ENCODE measurements around the gene PEAK1.
A peak's percentile ranks its signal among the peaks of the same experiment; 100 is the strongest.

PEAK1 gene

GRCh38 chr15:77417602-77418001 lies 2.3 kb downstream of the PEAK1 start:
- no peak for DNase-seq (ENCODE audit: extremely low read depth, low read depth)
- peak overlapping the region; percentile 71; the same call in 1 of the 2 replicates for H3K4me3 ChIP-seq (replicated peaks; ENCODE audit: low read depth, low read length)
- TF ChIP-seq, protein P1, sequence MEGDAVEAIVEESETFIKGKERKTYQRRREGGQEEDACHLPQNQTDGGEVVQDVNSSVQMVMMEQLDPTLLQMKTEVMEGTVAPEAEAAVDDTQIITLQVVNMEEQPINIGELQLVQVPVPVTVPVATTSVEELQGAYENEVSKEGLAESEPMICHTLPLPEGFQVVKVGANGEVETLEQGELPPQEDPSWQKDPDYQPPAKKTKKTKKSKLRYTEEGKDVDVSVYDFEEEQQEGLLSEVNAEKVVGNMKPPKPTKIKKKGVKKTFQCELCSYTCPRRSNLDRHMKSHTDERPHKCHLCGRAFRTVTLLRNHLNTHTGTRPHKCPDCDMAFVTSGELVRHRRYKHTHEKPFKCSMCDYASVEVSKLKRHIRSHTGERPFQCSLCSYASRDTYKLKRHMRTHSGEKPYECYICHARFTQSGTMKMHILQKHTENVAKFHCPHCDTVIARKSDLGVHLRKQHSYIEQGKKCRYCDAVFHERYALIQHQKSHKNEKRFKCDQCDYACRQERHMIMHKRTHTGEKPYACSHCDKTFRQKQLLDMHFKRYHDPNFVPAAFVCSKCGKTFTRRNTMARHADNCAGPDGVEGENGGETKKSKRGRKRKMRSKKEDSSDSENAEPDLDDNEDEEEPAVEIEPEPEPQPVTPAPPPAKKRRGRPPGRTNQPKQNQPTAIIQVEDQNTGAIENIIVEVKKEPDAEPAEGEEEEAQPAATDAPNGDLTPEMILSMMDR (IDR thresholded peaks at IDR 0.05; ENCODE audit: low read depth, low read length, missing control alignments) = no peak

- DNase-seq (ENCODE audit: extremely low read depth, low read depth) = no peak
- TF ChIP-seq, protein P1 (IDR thresholded peaks at IDR 0.05; ENCODE audit: low read depth, low read length, missing control alignments) = no peak
- no peak overlapping the region for H3K4me3 ChIP-seq (replicated peaks; ENCODE audit: low read depth, low read length)
Measured at GRCh38 chr15:77416954-77417353, 3.0 kb downstream of the PEAK1 start.

- TF ChIP-seq, protein P1 (IDR thresholded peaks at IDR 0.05; ENCODE audit: low read depth, low read length, missing control alignments) = no peak
- H3K4me3 ChIP-seq (replicated peaks; ENCODE audit: low read depth, low read length) = no peak overlapping the region
- no peak for DNase-seq (ENCODE audit: extremely low read depth, low read depth)
Measured at GRCh38 chr15:77416148-77416455, 3.8 kb downstream of the PEAK1 start.

DNA sequence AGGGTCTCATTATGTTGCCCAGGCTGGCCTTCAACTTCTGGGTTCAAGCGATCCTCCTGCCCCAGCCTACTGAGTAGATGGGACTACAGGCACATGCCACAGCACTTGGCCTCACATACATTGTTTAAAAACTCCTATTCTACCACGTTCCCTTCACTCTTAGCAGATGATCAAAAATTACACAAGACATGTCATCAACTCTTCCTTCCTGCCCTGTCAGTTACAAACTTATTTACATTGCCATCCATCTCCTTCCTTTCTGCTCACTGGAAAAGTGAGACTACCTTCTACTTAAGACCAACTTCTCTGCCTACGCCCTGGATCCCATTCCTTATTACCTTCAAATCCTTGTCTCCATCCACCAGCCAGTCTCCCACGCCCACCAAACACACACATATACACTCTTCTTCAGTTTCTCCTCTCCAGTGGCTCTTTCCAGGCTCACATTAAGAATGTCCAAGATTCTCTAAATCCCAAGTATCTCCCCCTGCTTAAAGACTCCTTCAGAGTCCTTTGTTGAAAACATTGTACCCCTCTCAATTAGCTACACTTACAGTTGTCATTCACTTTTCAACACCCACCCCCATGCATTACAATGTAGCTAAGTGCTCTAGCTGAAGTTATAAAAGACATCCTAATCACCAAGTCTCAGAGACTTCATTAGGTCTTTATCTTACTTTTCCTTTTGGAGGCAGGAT lies 4.3 kb downstream of the PEAK1 start:
- TF ChIP-seq, protein P1 (IDR thresholded peaks at IDR 0.05; ENCODE audit: low read depth, low read length, missing control alignments) = no peak
- H3K4me3 ChIP-seq (replicated peaks; ENCODE audit: low read depth, low read length) = no peak overlapping the region
- no peak for DNase-seq (ENCODE audit: extremely low read depth, low read depth)

GRCh38 chr15:77414789-77415442 lies 5.0 kb downstream of the PEAK1 start:
- no peak overlapping the region for H3K4me3 ChIP-seq (replicated peaks; ENCODE audit: low read depth, low read length)
- DNase-seq (ENCODE audit: extremely low read depth, low read depth) = no peak
- TF ChIP-seq, protein P1 (IDR thresholded peaks at IDR 0.05; ENCODE audit: low read depth, low read length, missing control alignments) = no peak

GRCh38 chr15:77413699-77414349 lies 6.1 kb downstream of the PEAK1 start:
- no peak for DNase-seq (ENCODE audit: extremely low read depth, low read depth)
- TF ChIP-seq, protein P1 (IDR thresholded peaks at IDR 0.05; ENCODE audit: low read depth, low read length, missing control alignments) = no peak
- H3K4me3 ChIP-seq (replicated peaks; ENCODE audit: low read depth, low read length) = no peak overlapping the region

Data from HFF-Myc (cell line).